Measurements from ENCODE around the gene CXCL12.

CXCL12 gene

DNA sequence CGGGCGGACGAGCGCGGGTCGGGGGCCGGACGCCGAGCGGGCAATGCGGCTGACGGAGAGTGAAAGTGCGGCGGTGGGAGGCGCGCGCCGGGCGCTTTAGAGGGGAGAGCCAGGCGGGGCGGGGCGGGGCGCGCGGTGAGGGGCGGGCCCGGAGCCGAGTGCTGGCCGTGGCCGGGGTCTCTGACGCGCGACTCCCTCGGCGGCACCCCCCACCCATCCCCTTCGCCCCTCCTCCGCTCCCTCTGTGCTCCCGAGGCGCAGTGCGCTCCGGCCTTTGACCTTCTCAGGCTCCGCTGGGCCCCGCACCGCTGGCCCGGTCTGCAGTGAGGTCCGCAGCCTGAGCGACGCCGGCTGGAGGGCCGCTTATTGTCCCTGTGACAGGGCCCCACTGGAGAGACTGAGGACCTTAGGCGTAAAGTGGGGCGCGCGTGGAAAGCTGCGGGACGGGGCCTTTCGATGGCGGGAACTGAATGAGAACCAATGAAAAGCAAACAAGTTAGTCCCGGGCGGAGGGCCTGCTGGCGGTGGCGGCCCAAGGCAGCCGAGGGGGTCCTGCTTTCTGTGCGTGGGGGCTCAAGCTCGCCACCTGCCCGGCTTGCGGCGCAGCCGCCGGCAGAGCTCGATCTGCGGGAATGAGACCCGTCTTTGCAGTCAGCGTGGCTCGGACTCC, at the start of gene CXCL12:
CXCL12 (minus strand) TSS at position 72 of the 670 bp plus-strand sequence. CDS start 92 bp downstream, outside the sequence.
- peaks cover 4% of the 10 kb centered on the region for H3K4me1 Mint-ChIP-seq
- H3K9me3 Mint-ChIP-seq, result no peaks in the 10 kb centered on the region
- peak within 1 kb of the TSS; percentile 23 for H3K4me3 Mint-ChIP-seq
- peaks cover 25% of the 10 kb centered on the region for H3K27me3 Mint-ChIP-seq
- no peak within 1 kb of the TSS for H3K27ac Mint-ChIP-seq
- no peaks in the 10 kb centered on the region for H3K36me3 Mint-ChIP-seq

DNA sequence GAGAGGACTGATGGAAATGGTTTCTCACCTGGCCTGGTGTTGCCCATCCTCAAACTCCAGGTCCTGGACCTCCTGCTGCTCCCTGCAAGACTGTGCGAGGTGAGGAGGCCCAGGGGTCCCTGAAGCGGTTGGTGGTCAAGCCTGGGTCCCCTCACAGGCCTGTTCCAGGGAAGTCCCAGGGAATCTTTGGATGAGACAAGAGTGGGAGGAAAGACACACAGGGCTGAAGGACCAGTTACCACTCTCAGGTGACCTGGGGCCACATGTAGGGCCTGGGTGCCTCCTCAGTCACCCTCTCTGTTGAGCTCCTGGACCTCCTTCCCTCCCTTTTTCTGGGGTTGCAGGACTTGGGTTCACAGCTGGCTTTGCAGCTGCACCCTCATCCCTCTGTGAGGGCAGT, 42.6 kb upstream of the CXCL12 start:
- Mint-ChIP-seq H3K9me3 (peaks cover 13% of the 10 kb centered on the region), H3K27ac (no peak overlapping the region), H3K4me3 (no peak overlapping the region), H3K27me3 (no peaks in the 10 kb centered on the region), H3K36me3 (no peaks in the 10 kb centered on the region), H3K4me1 (no peaks in the 10 kb centered on the region)

DNA sequence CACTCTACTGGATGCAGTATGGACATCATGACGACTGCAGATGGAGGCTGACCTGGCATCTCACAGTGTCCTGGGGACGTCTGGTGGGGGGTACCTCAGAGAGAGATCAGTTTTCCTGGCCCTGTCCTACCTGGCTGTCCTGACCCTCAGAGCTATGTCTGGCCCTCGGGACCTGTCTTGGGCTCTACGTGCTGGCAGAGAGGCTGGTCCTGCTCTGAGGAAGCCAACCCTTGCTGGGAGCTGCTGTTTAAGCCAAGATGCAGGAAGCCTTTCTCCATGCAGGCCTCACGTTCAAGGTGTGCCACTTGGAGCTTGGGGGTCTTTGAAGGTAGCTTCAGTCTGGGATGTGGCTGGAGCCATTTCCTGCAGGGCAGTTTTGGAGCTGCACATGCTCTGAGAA, 42.1 kb upstream of the CXCL12 start:
- H3K27ac Mint-ChIP-seq, result no peak overlapping the region
- no peaks in the 10 kb centered on the region for H3K36me3 Mint-ChIP-seq
- H3K27me3 Mint-ChIP-seq, result no peaks in the 10 kb centered on the region
- H3K4me1 Mint-ChIP-seq, result no peaks in the 10 kb centered on the region
- H3K9me3 Mint-ChIP-seq, result peaks cover 10% of the 10 kb centered on the region
- no peak overlapping the region for H3K4me3 Mint-ChIP-seq

DNA sequence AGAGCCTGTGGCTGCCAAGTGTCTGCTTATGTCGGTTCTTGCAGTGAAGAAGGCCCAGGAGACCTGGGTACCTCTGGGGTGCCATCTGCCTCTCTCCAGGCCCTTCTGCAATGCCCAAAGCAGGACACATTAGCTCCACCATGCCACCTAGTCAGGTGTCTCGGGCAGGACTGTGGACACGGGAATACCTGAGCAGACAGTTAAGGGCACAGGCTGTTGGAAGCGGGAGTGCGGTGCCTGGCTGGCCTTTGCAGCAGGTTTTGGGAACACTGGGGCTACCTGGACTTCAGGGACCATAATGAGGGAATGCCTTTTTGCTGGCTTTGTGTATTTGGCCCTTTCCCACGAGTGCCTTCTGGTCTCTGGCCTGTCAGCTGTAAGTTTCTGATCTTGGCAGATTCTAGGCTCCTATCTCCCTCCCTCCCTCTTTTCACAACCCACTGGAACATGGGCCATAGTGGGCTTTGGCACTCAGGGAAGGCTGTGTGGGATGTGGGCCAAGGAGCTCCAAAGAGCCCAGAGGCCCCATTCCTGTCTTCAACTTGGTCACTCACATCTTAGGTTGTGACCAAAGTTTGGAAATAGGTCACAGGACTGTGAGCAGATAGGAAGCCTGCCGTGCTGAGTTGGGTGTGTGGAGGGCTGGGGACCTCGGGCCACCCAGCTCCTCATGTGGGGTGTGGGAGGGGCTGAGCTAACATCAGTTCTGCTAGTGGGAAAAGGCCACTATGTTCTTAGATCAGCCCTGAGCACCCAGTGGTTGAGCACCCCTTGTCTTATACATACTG, 41.5 kb upstream of the CXCL12 start:
- peaks cover 7% of the 10 kb centered on the region for H3K9me3 Mint-ChIP-seq
- no peaks in the 10 kb centered on the region for H3K27me3 Mint-ChIP-seq
- H3K4me3 Mint-ChIP-seq, result no peak overlapping the region
- H3K4me1 Mint-ChIP-seq, result no peaks in the 10 kb centered on the region
- no peaks in the 10 kb centered on the region for H3K36me3 Mint-ChIP-seq
- no peak overlapping the region for H3K27ac Mint-ChIP-seq

DNA sequence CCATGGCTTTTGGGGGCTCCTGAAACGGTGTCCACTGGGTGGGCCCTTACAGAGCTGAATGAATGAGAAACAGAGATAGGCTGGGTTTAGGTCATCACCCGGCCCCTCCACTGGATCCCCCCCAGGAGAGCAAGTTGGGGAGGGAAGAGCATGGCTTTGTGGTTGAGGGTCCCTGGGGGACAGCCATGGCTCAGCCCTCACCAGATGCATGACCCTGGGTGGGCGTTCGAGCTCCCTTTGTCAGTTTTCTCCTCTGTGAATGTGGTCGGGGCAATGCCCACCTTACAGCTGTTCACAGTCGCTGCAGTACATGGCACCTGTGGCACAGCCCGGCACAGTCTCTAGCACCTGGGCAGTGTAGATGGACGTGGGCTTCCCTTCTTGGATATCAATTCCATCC, 40.6 kb upstream of the CXCL12 start:
- Mint-ChIP-seq H3K4me1 (no peaks in the 10 kb centered on the region), H3K27me3 (no peaks in the 10 kb centered on the region), H3K36me3 (no peaks in the 10 kb centered on the region), H3K4me3 (no peak overlapping the region), H3K9me3 (no peaks in the 10 kb centered on the region), H3K27ac (no peak overlapping the region)

DNA sequence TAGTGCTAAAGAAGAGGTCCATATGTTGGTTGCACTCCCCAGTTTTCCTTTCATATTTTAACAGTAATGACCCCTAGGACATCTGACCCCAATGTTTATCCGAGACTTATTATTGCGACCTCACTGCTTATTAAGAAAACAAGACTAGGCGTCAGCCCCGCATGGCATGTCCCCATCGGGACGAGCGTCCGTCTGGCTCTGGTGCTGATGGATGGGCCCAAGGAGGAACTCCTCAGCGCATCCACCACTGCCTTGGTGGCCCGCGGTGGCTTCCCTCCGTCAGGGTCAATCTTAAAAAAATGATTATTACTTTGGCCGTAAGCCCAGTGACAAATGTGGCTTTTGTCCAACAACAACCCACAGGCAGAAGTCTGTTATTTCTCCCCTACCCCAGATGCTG, 40.1 kb upstream of the CXCL12 start:
- H3K27ac Mint-ChIP-seq, result no peak overlapping the region

DNA sequence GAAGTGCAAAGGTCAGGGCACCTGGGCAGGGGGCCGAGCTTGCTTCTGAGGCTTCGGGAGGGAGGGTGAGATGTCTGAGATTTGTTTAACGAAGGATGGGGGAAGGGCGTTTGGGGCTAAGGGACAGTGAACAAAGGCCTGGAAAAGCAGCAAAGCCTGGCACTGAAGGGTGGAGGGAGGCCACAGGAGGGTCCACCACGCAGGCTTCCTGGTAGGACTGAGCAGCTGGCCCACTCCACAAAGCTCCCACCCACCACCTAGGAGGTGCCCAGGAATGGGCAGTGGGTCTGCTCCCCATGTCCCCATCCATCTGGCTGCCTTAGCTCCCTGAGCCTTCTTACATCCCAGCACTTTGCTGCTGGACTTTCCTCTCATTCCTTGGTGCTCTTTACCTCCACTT, 39.4 kb upstream of the CXCL12 start:
- Mint-ChIP-seq H3K4me3 (no peak overlapping the region), H3K27ac (no peak overlapping the region), H3K4me1 (no peaks in the 10 kb centered on the region), H3K9me3 (no peaks in the 10 kb centered on the region), H3K36me3 (no peaks in the 10 kb centered on the region), H3K27me3 (peaks cover under 1% of the 10 kb centered on the region)

More for the DNA sequence above, 40.1 kb upstream of the CXCL12 start:
- Mint-ChIP-seq H3K27me3 (no peaks in the 10 kb centered on the region), H3K9me3 (no peaks in the 10 kb centered on the region), H3K36me3 (no peaks in the 10 kb centered on the region), H3K4me1 (no peaks in the 10 kb centered on the region), H3K4me3 (no peak overlapping the region)

DNA sequence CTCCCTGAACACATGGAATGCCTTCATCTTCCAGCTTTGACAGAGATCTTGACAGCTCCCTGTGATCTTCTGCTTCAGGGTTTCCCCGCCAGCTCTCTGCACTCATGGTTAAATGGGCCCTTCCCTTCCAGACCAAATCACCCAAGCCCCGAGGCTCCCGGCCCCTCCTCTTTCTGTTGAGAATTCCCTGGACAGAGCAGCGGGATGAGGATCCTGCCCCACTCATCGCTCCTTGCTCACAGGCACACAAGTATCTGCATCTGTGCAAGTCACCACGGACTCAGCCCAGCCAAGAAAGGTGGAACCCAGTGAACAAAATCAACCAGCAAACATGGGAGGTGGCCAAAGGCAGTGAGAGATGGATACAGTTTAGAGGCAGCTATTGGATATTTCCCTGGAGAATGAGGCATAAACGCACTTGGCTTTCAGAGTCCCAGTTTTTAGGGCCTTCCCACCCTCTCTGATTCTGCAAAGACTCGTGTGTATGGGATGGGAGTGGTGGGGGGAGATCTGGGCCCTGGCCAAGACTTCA, 37.7 kb upstream of the CXCL12 start:
- Mint-ChIP-seq H3K27ac (no peak overlapping the region), H3K9me3 (no peaks in the 10 kb centered on the region), H3K4me1 (no peaks in the 10 kb centered on the region), H3K27me3 (peaks cover 3% of the 10 kb centered on the region), H3K36me3 (no peaks in the 10 kb centered on the region), H3K4me3 (no peak overlapping the region)

DNA sequence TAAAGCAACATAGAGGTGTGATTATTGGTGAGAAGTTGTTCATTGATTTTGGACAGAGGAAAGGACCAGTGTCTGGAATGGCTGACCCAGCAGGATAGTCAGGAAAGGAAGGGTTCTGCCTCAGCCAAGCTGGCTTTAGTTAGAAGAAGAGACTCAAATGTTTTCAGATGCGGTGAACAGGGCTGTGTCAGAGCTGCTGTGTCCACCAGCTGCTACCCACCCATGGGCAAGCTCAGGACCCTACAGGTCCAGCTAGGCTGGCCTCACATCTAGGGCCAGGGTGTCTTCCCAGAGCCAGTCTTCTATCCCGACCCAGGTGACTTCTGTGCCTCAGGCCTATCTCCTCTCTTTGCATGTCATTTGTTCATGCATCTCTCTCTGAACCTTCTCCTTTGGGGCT, 37.3 kb upstream of the CXCL12 start:
- no peak overlapping the region for H3K27ac Mint-ChIP-seq

DNA sequence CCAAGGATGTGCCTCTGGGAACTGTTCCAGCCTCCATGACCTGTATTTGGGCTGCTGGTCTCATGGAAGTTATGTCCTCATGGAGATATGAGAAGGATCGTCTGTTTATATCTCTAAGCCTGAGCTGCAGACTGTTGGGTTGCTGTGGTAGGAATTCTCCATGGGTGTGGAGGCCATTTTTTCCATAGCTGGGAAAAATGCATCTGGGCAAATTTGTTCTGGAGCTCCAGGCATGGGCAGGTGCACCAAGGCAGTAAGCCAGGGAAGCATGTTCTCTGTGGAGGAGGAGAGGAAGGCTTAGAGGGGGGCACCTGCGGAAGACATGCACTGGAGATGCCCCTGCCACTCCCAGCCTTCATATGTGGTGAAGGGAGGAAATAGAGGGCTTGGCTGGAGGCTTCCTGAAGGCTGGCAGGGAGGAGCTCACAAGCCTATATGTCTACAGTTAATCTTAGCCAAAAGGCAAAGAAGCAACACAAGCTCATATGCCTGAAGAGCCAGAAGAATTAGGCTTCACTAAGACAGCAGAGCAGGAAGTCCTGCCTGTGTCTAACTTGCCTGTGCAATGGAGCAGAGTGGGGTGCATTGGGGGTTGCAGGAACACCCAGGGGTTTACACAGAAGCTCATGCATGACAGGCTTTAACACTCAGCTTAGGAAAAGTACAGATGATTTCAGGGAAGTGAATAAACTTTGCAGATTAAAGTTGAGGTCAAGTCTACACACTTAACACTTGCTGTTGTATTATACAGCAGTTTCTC, 35.1 kb upstream of the CXCL12 start:
- no peak overlapping the region for H3K27ac Mint-ChIP-seq

More for the DNA sequence above, 37.3 kb upstream of the CXCL12 start:
- H3K4me1 Mint-ChIP-seq, result no peaks in the 10 kb centered on the region
- H3K9me3 Mint-ChIP-seq, result no peaks in the 10 kb centered on the region
- no peaks in the 10 kb centered on the region for H3K36me3 Mint-ChIP-seq
- peaks cover 8% of the 10 kb centered on the region for H3K27me3 Mint-ChIP-seq
- no peak overlapping the region for H3K4me3 Mint-ChIP-seq

DNA sequence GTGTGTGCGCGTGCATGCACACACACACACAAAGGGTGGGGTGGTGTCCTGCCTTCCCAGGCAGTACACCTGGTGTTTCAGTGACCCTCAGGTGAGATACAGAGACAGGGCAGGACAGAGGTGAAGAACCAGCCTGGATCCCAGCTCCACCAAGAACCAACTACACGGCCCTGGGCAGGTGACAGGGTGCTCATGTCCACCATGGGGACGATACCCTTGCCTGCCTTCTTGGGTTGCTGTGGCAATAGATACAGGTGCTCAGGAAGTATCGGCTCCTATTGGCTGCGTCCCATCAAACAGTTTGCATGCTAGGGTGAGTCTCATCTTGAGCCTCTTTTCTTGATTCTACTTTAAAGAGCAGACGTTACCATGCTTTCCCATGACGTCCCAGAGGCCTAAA, 33.7 kb upstream of the CXCL12 start:
- H3K4me3 Mint-ChIP-seq, result no peak overlapping the region
- H3K4me1 Mint-ChIP-seq, result no peaks in the 10 kb centered on the region
- H3K36me3 Mint-ChIP-seq, result no peaks in the 10 kb centered on the region
- no peaks in the 10 kb centered on the region for H3K9me3 Mint-ChIP-seq
- no peak overlapping the region for H3K27ac Mint-ChIP-seq
- peaks cover 10% of the 10 kb centered on the region for H3K27me3 Mint-ChIP-seq

More for the DNA sequence above, 35.1 kb upstream of the CXCL12 start:
- Mint-ChIP-seq H3K4me3 (no peak overlapping the region), H3K9me3 (no peaks in the 10 kb centered on the region), H3K4me1 (no peaks in the 10 kb centered on the region), H3K27me3 (peaks cover 9% of the 10 kb centered on the region), H3K36me3 (no peaks in the 10 kb centered on the region)

DNA sequence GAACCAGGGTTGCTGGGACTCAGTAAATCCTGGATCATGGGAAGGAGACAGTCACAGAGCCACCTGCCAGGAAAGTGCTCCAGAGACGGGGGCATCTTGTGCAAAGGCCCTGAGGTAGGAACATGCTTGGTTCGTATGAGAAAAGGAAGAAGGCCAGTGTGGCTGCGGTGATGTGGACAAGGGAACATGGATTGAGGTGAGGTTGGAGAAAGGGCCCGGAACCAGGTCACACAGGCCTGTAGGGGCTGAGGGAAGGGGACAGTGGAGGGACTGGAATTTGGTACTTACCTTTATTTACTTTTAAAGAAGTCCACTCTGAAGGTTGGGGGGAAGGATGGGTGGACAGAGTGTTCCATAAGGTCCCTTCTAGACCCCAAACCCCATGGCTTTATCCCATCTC, 32.9 kb upstream of the CXCL12 start:
- no peak overlapping the region for H3K27ac Mint-ChIP-seq
- H3K4me1 Mint-ChIP-seq, result no peaks in the 10 kb centered on the region
- H3K4me3 Mint-ChIP-seq, result no peak overlapping the region
- H3K9me3 Mint-ChIP-seq, result no peaks in the 10 kb centered on the region
- no peaks in the 10 kb centered on the region for H3K36me3 Mint-ChIP-seq
- H3K27me3 Mint-ChIP-seq, result peaks cover 12% of the 10 kb centered on the region

DNA sequence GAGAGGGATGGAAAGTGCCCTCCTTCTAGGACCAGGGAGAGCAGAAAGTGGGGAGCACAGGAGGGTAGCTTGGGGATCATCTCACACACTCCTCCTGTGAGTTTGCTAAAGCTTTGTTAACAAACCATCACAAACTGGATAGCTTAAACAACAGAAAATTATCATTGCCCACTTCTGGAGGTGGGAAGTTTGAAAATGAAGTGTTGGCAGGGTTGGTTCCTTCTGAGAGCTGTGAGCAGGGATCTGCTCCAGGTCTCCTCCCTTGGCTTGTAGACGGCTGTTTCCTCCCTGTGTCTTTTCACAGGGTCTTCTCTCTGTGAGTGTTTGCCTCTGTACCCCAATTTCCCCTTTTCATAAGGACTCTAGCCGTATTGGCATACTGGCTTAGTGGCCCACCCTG, 32.0 kb upstream of the CXCL12 start:
- Mint-ChIP-seq H3K9me3 (no peaks in the 10 kb centered on the region), H3K27me3 (peaks cover 12% of the 10 kb centered on the region), H3K4me3 (no peak overlapping the region), H3K4me1 (no peaks in the 10 kb centered on the region), H3K27ac (no peak overlapping the region), H3K36me3 (no peaks in the 10 kb centered on the region)

DNA sequence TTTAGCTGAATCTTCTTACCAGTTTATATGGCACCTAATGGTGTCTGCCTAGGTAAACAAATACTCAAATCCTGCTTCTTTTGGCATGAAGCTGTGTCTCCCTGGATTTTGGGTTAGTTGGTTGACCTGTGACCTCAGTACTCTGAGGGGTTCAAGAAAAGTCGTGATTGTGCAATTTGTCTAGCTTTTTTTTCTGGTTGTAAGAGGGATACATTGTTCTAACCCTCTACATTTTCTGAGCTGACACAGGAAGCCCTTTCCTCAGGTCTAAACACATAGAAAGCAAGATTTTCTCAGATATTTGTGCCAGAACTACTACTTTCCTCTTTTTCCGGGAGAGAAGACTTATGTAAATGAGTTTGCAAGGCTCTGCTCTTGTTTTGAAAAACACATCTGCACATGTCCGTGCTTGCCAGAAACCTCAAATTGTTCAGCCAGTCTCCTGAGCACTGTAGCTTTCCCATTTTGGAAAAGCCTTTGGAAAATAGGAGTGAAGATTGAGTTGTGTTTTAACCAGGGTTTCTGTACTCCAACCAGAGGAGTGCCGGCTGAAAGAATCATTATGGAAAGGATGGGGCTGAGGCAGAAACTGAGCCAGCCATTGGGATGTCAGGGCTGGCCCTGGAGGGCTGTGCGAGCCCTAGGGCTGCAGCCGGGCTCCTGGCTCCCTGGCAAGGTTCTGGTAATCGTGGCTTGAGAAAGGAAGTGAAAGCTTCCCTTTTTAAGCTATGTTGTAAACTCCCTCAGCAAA, 31.3 kb upstream of the CXCL12 start:
- peaks cover 15% of the 10 kb centered on the region for H3K27me3 Mint-ChIP-seq
- no peak overlapping the region for H3K27ac Mint-ChIP-seq
- H3K4me3 Mint-ChIP-seq, result no peak overlapping the region
- no peaks in the 10 kb centered on the region for H3K9me3 Mint-ChIP-seq
- no peaks in the 10 kb centered on the region for H3K4me1 Mint-ChIP-seq
- no peaks in the 10 kb centered on the region for H3K36me3 Mint-ChIP-seq

DNA sequence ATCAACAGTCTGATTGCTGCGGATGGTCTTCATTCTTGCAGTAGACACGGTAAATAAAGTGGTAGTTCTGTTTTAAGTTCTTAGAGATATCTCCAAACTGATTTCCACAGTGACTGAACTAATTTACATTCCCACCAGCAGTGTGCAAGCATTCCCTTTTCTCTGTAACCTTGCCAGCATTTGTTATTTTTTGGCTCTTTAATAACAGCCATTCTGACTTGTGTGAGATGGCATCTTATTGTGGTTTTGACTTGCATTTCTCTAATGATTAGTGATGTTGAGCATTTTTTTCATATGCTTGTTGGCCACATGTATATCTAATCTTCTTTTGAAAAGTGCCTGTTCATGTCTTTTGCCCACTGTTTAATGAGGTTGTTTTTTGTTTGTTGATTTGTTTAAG, 30.2 kb upstream of the CXCL12 start:
- Mint-ChIP-seq H3K4me3 (no peak overlapping the region), H3K9me3 (no peaks in the 10 kb centered on the region), H3K36me3 (no peaks in the 10 kb centered on the region), H3K27me3 (peaks cover 18% of the 10 kb centered on the region), H3K4me1 (no peaks in the 10 kb centered on the region), H3K27ac (no peak overlapping the region)
